ENCODE results near the gene NOP10.
A peak's percentile ranks its signal among the peaks of the same experiment; 100 is the strongest.
"Not testable (repeated sequence)": the region's sequence is repeated elsewhere in the genome, so short reads cannot be mapped to it uniquely, and the experiment has no call there.

Gene NOP10

DNA sequence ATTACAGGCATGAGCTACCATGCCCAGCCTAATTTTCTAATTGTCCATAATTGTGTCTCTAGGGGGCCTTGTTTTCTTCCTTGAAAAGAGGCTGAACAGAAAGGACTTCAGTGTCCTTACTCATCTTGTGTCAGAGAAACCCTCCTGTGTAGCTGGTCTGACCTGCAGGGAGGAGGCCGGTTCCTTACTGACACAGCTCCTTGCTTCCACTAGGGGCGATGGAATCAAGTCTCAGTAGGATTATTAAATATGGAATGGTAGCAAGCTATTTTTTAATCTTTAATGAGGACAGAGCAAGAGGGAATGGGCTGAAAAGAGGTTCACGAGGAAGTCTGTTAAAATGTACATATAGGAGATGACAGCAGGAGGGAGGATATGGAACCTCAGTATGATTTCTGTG lies 15.4 kb upstream of the NOP10 start:
- no peak for DNase-seq

DNA sequence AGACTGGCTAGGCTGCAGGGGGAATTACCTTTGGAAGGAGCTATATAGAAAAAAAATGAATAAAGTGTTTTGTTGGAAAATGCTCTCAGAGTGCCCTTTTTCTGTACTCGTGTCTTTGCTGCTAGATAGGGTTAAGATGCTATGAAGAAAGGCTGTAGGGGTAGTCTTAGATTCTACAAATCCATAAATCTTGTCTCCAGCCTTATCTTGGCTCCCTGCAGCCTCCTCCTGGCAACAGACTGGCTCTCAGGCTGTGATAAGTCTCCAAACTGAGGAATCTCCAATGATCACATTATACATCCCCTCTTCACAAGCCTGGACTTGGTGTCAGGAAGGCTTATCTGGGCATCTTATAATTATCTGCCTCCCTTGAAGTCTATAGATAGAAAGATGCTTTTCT lies 14.7 kb upstream of the NOP10 start:
- no peak for DNase-seq

DNA sequence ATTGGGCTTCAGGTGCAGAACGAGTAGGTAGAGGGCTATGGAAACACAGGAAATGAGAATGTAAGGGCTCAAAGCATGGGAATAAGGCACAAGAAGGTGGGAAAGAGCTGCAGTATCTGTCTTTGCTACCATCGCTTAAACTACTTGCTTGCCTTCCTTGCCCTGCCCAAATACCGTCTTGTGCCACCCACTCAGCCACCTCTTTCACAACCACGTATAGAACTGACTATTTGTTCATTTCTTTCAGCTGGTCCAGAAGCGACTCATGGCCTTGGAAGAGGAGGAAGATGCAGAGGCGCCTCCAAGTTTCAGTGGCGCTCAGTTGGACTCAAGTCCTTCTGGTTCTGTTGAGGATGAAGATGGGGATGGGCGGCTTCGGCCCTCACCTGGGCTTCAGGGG lies 12.3 kb upstream of the NOP10 start:
- DNase-seq = no peak

DNA sequence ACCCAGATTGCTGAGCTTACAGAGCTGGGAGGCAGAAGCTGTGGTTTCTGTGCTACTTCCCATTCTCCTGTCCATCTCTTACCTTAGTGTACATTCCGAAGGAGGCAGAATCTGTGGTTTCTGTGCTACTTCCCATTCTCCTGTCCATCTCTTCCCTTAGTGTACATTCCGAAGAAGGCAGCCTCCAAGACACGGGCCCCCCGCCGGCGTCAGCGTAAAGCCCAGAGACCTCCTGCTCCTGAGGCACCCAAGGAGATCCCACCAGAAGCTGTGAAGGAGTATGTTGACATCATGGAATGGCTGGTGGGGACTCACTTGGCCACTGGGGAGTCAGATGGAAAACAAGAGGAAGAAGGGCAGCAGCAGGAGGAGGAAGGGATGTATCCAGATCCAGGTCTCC lies 11.3 kb upstream of the NOP10 start:
- no peak for DNase-seq

DNA sequence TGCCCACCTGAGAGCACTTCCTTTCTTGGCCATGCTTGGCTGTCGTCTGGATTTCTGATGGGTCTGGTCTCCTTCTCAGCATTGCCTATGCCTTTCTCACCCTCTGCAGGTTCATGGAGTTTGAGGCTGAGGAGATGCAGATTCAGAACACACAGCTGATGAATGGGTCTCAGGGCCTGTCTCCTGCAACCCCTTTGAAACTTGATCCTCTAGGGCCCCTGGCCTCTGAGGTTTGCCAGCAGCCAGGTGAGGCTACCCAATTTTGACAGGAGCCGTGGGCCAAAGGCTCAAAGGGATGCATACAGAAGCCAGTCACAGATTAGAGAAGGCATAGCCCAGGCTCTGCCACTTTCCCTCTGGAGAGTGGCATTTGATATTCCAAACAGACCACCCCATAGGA lies 10.7 kb upstream of the NOP10 start:
- DNase-seq = no peak

DNA sequence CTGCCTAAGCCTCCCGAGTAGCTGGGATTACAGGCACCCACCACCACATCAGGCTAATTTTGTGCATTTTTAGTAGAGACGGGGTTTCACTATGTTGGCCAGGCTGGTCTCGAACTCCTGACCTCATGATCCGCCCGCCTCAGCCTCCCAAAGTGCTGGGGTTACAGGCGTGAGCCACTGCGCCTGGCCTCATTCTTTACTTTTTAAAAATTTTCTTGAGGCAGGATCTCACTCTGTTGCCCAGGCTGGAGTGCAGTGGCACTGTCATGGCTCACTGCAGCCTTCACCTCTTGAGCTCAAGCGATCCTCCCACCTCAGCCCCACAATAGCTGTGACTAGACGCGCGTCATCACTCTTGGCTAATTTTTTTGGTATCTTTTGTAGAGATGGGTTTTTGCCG lies 10.1 kb upstream of the NOP10 start:
- DNase-seq = not testable (repeated sequence)

DNA sequence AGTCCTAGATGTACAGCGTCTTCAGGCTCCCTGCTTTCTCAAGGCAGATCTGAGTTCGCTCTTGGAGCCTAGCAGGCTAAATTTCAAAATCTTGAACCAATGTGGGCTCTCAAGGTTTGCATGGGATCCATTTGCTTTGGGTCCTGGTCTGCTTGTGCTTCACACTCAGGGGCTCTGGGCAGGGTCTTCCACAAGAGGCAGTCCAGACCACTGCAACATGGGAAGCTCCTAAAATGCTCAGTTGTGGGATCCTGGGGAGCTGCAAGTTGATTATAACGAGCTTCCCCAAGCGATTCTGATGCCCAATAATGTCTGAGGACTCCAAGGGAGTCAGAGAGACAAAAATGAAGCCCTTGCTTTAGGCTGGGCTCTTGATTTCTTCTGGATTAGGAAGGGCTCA lies 6.8 kb upstream of the NOP10 start:
- no peak for DNase-seq

DNA sequence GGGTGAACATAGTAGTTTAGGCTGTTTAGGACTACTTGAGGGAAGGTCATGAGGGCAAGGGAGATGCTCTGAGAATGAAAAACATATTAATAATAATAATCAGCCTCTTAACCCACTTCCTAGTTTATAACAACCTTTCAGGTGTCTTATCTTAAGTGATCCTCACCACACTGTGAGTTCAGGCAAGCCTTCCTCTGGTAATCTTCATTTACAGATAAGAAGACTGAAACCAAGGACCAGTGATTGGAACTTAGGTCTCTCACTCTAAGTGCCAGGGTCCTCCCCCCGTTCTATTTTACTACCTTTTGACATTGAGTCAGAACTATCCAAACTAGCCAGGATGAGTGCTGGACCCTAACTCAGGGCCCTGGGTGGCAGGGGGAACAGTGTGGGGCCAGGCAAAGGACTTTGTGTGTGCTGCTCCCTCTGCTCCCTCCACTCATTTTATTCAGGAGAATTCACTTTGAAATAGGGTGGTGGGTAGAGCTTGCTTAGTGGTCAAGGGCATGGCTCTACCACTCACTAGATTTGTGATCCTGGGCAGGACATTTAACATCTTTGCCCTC lies 5.9 kb upstream of the NOP10 start:
- DNase-seq = no peak

DNA sequence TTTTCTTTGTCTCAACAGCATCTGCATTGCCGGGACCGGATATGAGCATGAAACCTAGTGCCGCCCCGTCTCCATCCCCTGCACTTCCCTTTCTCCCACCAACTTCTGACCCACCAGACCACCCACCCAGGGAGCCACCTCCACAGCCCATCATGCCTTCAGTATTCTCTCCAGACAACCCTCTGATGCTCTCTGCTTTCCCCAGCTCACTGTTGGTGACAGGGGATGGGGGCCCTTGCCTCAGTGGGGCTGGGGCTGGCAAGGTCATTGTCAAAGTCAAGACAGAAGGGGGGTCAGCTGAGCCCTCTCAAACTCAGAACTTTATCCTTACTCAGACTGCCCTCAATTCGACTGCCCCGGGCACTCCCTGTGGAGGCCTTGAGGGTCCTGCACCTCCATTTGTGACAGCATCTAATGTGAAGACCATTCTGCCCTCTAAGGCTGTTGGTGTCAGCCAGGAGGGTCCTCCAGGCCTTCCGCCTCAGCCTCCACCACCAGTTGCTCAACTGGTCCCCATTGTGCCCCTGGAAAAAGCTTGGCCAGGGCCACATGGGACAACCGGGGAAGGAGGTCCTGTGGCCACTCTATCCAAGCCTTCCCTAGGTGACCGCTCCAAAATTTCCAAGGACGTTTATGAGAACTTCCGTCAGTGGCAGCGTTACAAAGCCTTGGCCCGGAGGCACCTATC lies 5.2 kb upstream of the NOP10 start:
- DNase-seq = no peak

DNA sequence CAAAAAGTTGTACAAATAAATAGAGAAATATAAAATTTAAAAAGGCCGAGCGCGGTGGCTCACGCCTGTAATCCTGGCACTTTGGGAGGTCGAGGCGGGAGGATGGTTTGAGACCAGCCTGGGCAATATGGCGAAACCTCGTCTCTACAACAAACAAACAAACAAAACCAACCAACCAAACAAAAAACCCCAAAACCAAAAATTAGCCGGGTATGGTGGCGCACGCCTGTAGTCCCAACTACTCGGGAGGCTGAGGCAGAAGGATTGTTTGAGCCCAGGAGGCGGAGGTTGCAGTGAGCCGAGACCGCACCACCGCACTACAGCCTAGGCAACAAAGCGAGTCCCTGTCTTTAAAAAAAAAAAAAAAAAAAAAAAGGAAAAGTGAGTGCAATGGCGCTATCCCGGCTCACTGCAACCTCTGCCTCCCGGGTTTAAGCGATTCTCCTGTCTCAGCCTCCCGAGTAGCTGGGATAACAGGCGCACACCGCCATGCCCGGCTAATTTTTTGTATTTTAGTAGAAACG lies 661 bp downstream of the NOP10 start:
- not testable (repeated sequence) for DNase-seq

DNA sequence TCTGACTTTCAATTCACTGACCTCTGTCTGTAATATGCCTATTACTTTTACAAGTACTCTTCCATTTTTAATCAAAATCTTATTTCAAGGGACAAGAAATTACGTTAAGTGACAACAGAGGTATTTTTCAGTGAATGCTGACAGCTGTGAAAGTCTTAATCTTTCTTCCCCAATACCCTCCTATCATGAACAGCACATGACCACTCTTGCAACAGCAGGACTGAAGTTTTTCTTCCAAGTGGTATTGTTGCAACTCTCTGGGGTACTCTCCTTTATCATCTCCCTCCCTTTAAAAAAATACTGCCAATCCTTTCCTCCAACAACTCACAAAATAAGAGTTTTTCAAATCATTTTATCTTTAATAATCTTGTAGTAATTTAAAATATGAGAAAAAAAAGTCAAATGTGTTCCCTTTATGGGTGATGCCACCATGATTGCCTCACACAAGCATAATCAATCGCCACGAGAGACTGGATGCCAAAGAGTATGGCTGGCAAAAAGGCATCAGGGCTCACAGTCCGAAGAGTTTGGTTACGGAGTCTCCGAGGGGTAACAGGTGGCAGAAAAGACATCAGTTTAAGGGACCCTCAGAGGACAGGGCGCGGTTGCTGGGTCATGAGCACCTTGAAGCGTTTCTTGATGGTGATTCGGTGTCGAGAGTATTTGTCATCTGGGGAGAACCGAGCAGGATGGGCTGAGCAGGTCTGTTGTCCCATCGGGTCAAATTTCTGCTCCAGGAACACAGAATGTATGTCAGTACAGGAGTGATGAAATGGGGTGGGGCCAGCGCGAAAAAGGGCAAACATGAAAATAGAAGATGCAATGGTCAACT lies 1.3 kb downstream of the NOP10 start:
- no peak for DNase-seq

DNA sequence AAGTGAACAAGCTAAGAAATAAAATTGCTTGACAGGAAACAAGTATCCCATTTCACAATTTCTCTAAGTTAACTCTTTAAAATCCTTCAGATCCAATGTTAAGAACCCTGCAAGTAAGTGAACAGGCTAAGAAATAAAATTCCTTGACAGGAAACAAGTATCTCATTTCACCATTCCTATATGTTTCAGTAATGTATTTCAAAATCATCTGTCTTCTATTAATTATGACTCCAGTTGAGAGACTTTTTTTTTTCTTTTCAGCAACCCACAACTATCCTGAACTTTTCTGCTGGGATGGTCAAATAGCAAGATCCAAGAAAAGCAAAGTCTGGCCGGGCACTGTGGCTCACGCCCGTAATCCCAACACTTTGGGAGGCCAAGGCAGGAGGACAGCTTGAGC lies 3.0 kb downstream of the NOP10 start:
- DNase-seq = no peak

DNA sequence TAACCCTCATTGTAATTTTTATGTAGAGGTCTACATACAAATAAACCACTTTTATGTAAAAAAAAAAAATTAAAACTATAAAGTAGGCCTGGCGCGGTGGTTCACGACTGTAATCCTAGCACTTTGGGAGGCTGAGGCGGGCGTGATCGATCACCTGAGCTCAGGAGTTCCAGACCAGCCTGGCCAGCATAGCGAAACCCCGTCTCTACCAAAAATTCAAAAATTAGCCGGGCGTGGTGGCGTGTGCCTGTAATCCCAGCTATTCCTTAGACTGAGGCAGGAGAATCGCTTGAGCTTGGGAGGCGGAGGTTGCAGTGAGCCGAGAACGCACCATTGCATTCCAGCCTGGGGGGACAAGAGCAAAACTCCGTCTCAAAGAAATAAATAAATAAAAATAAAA lies 4.6 kb downstream of the NOP10 start:
- no peak for DNase-seq

DNA sequence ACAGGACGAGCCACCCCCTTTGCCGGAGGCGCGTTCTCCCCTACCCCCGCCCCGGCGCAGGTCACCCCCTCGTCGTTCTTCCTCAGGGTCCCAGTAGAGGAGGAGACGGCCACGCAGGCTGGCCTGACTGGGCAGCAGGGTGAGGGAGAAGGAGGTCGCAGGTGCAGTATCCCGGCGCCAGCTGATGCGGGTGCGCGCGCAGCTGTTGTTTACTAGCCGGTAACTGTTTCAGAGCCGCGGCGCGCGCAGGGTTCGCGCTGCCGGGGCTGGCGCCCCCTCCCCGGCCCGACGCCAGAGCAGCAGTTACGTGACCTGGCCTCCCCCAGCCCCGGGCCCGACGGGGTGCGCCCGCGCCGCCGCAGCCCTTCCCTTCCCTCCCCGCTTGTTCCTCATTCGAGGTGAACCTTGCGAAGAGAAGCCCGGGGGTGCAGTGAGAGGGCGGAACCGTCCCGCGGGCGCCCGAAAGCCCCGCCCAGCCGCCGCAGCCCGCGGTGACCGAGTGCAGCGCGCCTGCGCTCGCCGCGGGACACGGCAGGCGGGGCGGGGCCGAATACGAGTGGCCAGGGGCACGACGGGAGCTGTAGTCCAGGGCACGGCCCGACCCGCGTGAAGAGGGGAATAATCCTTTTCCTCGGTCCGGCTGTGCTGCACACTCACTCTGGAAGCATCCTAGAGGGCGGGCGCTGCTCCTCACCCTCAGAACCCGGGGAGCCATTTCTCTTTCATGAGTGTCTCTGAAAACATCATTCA lies 5.2 kb downstream of the NOP10 start, which contains the start of gene SLC12A6:
TSS of gene SLC12A6 (minus strand) at position 225 of the 750 bp plus-strand sequence. CDS start 1,101 bp downstream, outside the sequence.
- peak; percentile 93 for DNase-seq

DNA sequence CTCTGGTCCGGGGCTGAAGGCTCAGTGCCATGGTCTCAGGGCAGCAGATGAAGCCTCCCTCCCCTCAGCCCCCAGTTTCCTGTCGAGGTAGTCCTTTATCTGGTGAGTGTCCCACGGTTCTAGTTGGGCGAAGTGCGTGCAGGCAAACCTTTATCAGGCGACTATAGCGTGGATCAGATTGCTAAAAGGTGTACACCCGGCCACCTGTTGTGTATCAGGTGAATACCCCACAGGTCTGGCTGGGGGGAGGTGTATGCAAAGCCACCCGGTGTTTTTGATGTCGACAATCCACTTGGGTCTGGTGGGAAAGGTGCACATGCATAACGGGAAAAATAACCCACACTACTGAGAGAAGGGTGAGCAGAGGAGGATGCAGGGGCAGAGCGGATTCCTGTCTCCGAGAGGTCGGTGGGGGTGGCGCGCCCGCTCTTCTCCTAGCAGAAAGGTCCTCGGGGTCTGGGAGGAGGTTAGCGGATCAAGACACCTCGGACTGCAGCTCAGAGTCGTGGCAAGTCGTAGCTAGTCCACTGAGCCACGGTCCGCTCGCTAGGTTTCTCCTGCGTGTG lies 5.9 kb downstream of the NOP10 start:
- DNase-seq = no peak

DNA sequence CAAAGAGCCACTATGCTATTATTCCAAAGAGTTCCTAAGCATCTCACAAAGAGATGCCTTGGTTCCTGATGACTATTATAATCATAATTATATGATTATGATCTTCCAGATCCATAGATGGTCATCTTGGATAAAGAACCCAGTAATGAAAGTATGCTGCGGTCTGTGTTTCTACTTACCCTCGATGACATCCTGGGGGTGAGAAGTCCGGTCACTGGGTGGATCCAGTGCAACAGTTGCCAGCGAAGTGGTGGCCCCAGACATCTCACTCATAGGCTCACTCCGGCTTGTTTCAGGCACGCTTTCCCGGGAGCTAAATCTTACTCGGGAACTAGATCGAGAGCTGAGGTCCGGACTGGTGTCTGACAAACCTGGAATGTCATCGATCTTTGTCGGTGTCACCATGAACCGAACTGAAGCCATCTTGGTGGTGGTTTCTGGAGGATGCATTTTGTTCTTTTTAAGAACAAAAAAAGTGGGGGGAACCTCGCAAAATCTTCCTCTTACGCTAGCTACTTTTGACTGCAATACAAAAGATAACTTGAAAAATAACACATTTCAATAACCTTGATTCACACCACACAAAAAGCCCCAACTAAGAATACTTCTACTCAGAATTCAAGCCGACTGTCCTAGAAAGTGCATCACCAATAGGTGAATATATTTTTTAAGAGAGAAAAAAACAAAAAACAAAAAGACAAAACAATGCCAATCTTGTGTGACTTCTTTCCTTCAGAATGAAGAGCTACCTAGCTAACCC lies 6.5 kb downstream of the NOP10 start:
- DNase-seq = peak; percentile 65

DNA sequence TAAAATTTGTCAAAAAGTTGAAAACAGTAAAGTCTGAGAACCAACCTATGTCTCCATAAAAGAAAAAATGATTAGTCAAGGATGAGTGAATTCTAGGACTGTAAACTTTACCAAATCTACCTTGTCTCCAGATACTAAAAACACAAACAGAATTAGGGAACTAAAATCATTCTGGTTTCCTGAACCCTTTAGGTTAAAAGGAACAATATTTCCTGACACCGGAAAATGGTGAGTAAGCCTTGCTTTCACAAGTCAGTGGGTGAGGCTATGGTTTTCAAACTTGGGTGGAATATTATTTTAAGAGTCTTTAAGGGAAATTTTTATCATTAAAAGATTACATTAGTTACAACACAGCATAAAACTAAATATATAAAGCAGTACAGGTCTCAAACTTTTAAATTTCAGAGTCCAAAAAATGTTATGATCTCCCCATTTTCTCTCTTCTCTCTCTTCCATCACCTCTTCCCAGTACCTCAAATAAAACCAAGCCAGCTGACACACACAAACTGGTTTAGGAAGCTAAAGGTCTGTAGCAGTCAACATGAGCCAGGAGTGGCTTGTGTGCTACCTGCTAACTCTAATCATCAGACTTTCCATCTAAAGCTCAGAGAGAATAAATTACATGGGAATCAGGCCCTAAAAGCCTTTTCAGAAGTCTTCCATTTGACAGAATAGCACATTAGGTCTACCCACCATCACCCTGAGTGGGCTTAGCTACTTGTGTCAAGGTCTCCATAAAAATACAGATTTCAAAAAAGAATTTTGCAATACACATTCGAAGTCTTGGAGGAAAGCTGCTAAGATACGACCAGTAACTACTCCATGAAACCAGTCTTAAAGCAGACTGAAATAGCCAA lies 7.5 kb downstream of the NOP10 start:
- peak; percentile 64 for DNase-seq

DNA sequence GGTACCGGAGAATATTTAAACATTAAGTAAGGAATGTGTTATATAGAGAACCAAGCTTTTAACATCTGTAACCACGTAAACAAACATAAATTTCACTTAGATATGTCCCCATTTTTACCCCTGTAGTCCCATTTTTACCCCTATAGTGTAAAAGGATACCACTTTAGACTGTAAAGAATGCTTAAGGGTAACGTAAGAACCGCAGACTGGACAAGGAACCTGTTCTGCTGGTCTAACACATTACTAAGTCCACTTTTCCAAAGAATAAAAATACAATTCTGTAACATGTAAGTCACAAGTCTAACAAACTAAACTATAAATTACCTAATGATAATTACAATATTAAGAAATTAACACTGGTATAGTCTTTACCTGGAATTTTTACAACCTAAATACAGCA lies 8.3 kb downstream of the NOP10 start:
- no peak for DNase-seq

DNA sequence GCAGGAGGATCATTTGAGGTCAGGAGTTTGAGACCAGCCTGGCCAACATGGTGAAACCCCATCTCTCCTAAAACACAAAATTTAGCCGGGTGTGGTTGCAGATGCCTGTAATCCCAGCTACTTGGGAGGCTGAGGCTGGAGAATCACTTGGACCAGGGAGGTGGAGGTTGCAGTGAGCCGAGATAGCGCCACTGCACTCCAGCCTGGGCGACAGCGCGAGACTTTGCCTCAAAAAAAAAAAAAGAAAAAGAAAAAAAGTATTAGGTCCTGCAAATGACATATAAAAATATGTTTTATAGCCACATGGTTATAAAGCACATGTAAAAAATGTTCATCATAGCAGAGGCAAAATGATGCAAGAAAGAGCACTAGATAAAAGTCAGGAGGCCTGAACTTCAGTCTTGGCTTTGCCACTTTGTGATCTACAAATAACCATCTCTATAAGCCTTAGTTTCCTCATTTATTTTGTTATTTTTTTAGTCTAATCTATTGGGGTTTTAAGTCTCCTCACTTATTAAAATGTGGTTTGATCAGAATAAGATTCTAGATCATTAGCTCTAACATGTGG lies 10.3 kb downstream of the NOP10 start:
- no peak for DNase-seq

DNA sequence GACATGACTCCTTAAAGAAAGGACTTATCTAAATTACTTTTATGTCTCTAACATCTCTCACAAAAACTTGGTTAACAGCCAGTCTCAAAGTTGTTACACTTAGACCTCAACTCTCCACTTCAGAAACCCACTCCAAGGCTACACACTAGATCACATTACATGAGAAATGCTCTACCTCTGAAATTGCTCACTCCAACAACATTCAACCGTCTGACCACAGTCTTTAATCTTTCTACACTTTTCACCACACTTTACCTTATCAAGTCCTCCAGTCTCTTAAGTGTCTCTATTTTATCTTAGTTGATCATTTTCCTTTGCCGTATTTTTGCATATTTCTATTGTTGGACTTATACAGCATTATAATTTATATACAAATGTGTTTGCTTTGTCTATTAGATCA lies 11.1 kb downstream of the NOP10 start:
- DNase-seq = no peak

DNA sequence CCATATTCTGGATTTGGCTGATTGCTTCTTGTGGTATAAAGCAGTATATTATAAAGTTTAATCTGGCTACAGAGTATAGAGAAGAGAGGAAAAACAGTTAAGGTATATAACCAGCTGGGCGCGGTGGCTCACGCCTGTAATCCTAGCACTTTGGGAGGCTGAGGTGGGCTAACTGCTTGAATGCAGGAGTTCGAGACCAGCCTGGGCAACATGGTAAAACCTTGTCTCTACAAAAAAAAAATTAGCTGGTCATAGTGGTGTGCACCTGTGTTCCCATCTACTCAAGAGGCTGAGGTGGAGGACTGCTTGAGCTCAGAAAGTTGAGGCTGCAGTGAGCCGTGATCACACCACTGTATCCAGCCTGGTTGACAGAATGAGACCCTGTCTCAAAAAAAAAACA lies 12.7 kb downstream of the NOP10 start:
- no peak for DNase-seq

All from KG1 (cell line).